Measurements from ENCODE around the gene PEAK1.

DNA sequence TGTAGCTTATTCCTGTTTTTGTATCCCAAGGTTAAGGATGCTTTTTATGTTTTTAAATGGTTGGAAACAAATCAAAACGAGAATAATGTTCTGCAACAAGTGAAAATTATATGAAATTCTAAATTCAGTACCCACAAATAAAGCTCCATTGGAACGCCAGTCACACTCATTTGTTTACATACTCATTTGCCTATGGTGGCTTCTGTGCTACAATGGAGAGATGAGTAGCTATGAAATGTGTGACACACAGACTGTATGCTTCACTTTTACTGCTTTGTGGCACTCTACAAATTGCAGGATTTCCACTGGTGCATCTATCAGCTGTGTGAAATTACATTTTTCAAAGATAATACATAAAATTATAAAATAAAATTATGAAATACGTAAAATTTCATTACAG lies 236.8 kb downstream of the PEAK1 start:
- TF ChIP-seq, protein P1, sequence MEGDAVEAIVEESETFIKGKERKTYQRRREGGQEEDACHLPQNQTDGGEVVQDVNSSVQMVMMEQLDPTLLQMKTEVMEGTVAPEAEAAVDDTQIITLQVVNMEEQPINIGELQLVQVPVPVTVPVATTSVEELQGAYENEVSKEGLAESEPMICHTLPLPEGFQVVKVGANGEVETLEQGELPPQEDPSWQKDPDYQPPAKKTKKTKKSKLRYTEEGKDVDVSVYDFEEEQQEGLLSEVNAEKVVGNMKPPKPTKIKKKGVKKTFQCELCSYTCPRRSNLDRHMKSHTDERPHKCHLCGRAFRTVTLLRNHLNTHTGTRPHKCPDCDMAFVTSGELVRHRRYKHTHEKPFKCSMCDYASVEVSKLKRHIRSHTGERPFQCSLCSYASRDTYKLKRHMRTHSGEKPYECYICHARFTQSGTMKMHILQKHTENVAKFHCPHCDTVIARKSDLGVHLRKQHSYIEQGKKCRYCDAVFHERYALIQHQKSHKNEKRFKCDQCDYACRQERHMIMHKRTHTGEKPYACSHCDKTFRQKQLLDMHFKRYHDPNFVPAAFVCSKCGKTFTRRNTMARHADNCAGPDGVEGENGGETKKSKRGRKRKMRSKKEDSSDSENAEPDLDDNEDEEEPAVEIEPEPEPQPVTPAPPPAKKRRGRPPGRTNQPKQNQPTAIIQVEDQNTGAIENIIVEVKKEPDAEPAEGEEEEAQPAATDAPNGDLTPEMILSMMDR (IDR thresholded peaks at IDR 0.05) = no peak
- TF ChIP-seq EP300 (IDR thresholded peaks at IDR 0.05) = no peak
- TF ChIP-seq POLR2A (IDR thresholded peaks at IDR 0.05) = no peak
